IPS-11a (cell line): ENCODE measurements around the gene ZDHHC11.
"Not testable (repeated sequence)": the region's sequence is repeated elsewhere in the genome, so short reads cannot be mapped to it uniquely, and the experiment has no call there.

ENCODE experiments used
- H3K4me3 ChIP-seq: one replicate; pipeline ENCODE4 v1.5.1; 2013; ENCODE audit warnings: low read depth, low read length, control low read depth

ZDHHC11 gene

GRCh38 chr5:778421-778820 is 72.4 kb downstream of the ZDHHC11 start:
- H3K4me3 ChIP-seq: not testable (repeated sequence)

GRCh38 chr5:777756-778161 is 73.0 kb downstream of the ZDHHC11 start:
- H3K4me3 ChIP-seq: no peak overlapping the region

GRCh38 chr5:776862-777711 is 73.7 kb downstream of the ZDHHC11 start:
- no peak overlapping the region for H3K4me3 ChIP-seq

- H3K4me3 ChIP-seq: no peak overlapping the region
These were observed 74.6 kb downstream of the ZDHHC11 start for GRCh38 chr5:775961-776861.

GRCh38 chr5:775595-775960 is 75.2 kb downstream of the ZDHHC11 start:
- not testable (repeated sequence) for H3K4me3 ChIP-seq

- not testable (repeated sequence) for H3K4me3 ChIP-seq
These were observed 75.8 kb downstream of the ZDHHC11 start for GRCh38 chr5:774854-775505.

GRCh38 chr5:774304-774703 is 76.5 kb downstream of the ZDHHC11 start:
- not testable (repeated sequence) for H3K4me3 ChIP-seq

- H3K4me3 ChIP-seq: no peak overlapping the region
These were observed 77.1 kb downstream of the ZDHHC11 start for GRCh38 chr5:773517-774264.

GRCh38 chr5:772931-773330 is 77.9 kb downstream of the ZDHHC11 start:
- not testable (repeated sequence) for H3K4me3 ChIP-seq

- H3K4me3 ChIP-seq: not testable (repeated sequence)
These were observed 78.3 kb downstream of the ZDHHC11 start for GRCh38 chr5:772547-772890.

- H3K4me3 ChIP-seq: not testable (repeated sequence)
These were observed 78.8 kb downstream of the ZDHHC11 start for GRCh38 chr5:771841-772546.

GRCh38 chr5:771087-771781 is 79.6 kb downstream of the ZDHHC11 start:
- H3K4me3 ChIP-seq: not testable (repeated sequence)

- not testable (repeated sequence) for H3K4me3 ChIP-seq
These were observed 80.2 kb downstream of the ZDHHC11 start for GRCh38 chr5:770585-770984.

- H3K4me3 ChIP-seq: not testable (repeated sequence)
These were observed 81.2 kb downstream of the ZDHHC11 start for GRCh38 chr5:769485-770145.

GRCh38 chr5:766666-767431 is 83.9 kb downstream of the ZDHHC11 start:
- no peak overlapping the region for H3K4me3 ChIP-seq

GRCh38 chr5:765948-766631 is 84.7 kb downstream of the ZDHHC11 start:
- H3K4me3 ChIP-seq: no peak overlapping the region

- H3K4me3 ChIP-seq: no peak overlapping the region
These were observed 86.6 kb downstream of the ZDHHC11 start for GRCh38 chr5:763998-764781.
